ENCODE results near the gene ASAP2.

GRCh38 chr2:9358846-9359245 lies 152.2 kb downstream of the ASAP2 start:
- TF ChIP-seq, protein P1, sequence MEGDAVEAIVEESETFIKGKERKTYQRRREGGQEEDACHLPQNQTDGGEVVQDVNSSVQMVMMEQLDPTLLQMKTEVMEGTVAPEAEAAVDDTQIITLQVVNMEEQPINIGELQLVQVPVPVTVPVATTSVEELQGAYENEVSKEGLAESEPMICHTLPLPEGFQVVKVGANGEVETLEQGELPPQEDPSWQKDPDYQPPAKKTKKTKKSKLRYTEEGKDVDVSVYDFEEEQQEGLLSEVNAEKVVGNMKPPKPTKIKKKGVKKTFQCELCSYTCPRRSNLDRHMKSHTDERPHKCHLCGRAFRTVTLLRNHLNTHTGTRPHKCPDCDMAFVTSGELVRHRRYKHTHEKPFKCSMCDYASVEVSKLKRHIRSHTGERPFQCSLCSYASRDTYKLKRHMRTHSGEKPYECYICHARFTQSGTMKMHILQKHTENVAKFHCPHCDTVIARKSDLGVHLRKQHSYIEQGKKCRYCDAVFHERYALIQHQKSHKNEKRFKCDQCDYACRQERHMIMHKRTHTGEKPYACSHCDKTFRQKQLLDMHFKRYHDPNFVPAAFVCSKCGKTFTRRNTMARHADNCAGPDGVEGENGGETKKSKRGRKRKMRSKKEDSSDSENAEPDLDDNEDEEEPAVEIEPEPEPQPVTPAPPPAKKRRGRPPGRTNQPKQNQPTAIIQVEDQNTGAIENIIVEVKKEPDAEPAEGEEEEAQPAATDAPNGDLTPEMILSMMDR (optimal IDR thresholded peaks at IDR 0.05 in 1 of 3, IDR thresholded peaks at IDR 0.05 in 1 of 3, conservative IDR thresholded peaks at IDR 0.05 in 1 of 3; ENCODE audit: extremely low read depth in 1 of 3, insufficient read depth in 2 of 3, low read length in 3 of 3) = no peak
- TF ChIP-seq EZH2 (IDR thresholded peaks at IDR 0.05; ENCODE audit: low read length) = no peak
